ENCODE measurements around the gene GSTM2. TPM values are rescaled to one million over a fixed set of nuclear protein-coding genes. Genes with fewer than 3 reads are reported as not detected.

Gene GSTM2
- total RNA-seq, 1 donor from 2014 or later = 35.7 TPM

- Histone ChIP-seq H3K4me3 (no peak overlapping the region), H3K27me3 (ENCODE audit: low read depth) (no peaks in the 10 kb centered on the region), H3K9me3 (no peaks in the 10 kb centered on the region), H3K36me3 (no peaks in the 10 kb centered on the region), H3K27ac (no peak overlapping the region), H3K4me1 (no peaks in the 10 kb centered on the region)
- intact Hi-C loops (cut with DNase I) = no loop called here
- ATAC-seq (no peak), DNase-seq (no peak)
- TF ChIP-seq CTCF (IDR thresholded peaks at IDR 0.05) = no peak
Measured at GRCh38 chr1:109722908-109723691, 55.2 kb downstream of the GSTM2 start.

Other genes with a start within 250 kb of the GSTM2 start
- gene PSMA5, start 241.6 kb upstream of the GSTM2 start, total RNA-seq = 55.4 TPM
- gene SYPL2, start 201.5 kb upstream of the GSTM2 start, total RNA-seq = 1.5 TPM
- 3.8 TPM for gene ATXN7L2, start 184.2 kb upstream of the GSTM2 start, total RNA-seq
- 15.1 TPM for gene CYB561D1, start 174.0 kb upstream of the GSTM2 start, total RNA-seq
- gene AMIGO1, start 158.3 kb upstream of the GSTM2 start, total RNA-seq = 9.1 TPM
- gene GPR61, start 128.2 kb upstream of the GSTM2 start, total RNA-seq = not detected
- gene GNAI3, start 119.4 kb upstream of the GSTM2 start, total RNA-seq = 6.7 TPM
- gene GNAT2, start 48.4 kb upstream of the GSTM2 start, total RNA-seq = not detected
- 55.9 TPM for gene AMPD2, start 48.2 kb upstream of the GSTM2 start, total RNA-seq
- 15.7 TPM for gene GSTM4, start 12.0 kb upstream of the GSTM2 start, total RNA-seq
- gene GSTM1, start 19.8 kb downstream of the GSTM2 start, total RNA-seq = not detected
- 11.7 TPM for gene GSTM5, start 44.2 kb downstream of the GSTM2 start, total RNA-seq
- gene GSTM3, start 73.0 kb downstream of the GSTM2 start, total RNA-seq = 18.5 TPM
- gene EPS8L3, start 95.9 kb downstream of the GSTM2 start, total RNA-seq = not detected
- 64.3 TPM for gene CSF1, start 242.8 kb downstream of the GSTM2 start, total RNA-seq

Data from lower lobe of right lung (tissue), 2 donors.